ENCODE results near the gene PPP6R2.

DNA sequence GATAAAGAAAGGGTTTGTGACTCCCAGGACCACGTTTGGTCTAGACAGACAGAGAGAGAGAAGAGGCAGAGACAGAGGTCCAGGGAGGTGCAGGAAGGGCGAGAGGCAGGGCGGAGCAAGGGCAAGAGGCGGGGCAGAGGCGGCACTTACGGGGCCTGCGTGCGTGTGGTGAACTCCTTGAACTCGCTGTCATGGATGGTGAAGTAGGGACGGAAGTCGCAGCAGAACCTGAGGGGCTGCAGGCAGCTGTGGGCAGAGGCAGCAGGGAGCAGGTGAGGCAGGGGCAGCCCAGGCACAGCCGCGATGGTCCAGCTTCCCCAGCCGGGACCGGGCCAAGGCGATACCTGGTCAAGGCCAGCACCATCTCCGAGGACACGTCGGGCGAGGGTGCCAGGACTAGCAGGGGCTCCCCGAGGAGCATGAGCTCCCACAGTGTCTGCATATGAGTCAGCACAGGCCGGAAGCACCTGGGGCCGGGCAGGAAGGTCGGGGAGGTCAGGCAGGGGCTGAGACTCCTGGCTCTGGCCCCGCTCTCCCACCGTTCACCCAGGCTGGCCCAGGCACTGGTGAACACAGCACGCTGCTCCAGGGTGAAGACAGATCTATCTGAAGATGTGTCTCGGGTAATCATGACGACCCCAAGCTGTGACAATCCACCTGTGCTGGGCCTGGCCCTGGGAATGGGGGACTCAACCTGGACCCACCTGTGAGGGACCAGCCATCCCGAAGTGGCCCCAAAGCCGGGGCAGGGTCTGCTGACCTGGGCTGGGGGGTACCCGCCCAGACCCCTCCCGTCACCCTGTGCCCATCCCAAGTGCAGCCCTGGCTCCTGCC is 28.5 kb upstream of the PPP6R2 start:
- no peak for TF ChIP-seq CTCF (IDR thresholded peaks at IDR 0.05; ENCODE audit: control extremely low read depth in 1 of 3, insufficient read depth in 1 of 3, low read depth in 1 of 3, low read length in 3 of 3)
- no peak for TF ChIP-seq EP300 (IDR thresholded peaks at IDR 0.05; ENCODE audit: borderline replicate concordance in 1 of 2, low read depth in 2 of 2, low read length in 2 of 2)
- TF ChIP-seq SRF (IDR thresholded peaks at IDR 0.05; ENCODE audit: low read depth, low read length): no peak
- TF ChIP-seq SIN3A (conservative IDR thresholded peaks at IDR 0.05 in 1 of 2, IDR thresholded peaks at IDR 0.05 in 1 of 2; ENCODE audit: low read depth in 1 of 2, low read length in 2 of 2): no peak
- no peak for TF ChIP-seq YY1 (IDR thresholded peaks at IDR 0.05; ENCODE audit: low read depth, low read length)
- TF ChIP-seq NRF1 (IDR thresholded peaks at IDR 0.05; ENCODE audit: low read depth, low read length): no peak
- TF ChIP-seq TEAD4 (IDR thresholded peaks at IDR 0.05; ENCODE audit: low read depth, low read length): no peak
- TF ChIP-seq TBP (IDR thresholded peaks at IDR 0.05; ENCODE audit: low read depth, low read length): no peak
- TF ChIP-seq POLR2A (IDR thresholded peaks at IDR 0.05; ENCODE audit: control extremely low read depth in 1 of 2, low read depth in 2 of 2, low read length in 2 of 2): no peak
- no peak for TF ChIP-seq POLR2AphosphoS5 (IDR thresholded peaks at IDR 0.05; ENCODE audit: low read depth, low read length)
- no peak for TF ChIP-seq BRCA1 (IDR thresholded peaks at IDR 0.05; ENCODE audit: low read depth, low read length)
